ENCODE results near the gene CACUL1.

Gene CACUL1

DNA sequence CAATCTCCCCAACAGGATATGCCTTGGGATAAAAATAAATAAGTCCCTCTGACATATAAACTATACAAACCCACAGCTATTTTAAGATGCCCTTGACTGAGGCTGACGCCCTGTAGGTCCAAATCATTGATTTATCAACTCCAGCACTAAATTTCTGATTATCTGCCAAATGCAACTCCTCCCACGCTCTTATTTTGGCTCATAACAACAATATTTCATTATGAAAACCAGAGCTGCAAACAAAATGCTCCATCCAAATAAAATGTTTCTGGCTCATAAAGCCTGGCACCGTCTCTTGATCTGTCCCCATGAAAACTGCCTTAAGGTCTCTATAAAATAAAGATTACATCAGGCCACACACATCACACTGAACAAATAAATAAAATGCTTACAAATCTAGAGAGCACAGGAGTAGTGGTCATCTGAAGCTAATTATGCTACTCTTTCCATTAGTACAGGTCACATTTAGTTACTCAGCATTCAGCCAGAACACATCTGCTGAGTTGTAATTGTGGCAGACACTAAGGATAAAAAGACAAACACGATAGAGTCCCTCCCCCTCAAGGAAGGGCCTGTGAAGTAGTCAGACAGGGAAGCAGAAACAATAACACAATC, 28.8 kb downstream of the CACUL1 start:
- TF ChIP-seq, protein P1, sequence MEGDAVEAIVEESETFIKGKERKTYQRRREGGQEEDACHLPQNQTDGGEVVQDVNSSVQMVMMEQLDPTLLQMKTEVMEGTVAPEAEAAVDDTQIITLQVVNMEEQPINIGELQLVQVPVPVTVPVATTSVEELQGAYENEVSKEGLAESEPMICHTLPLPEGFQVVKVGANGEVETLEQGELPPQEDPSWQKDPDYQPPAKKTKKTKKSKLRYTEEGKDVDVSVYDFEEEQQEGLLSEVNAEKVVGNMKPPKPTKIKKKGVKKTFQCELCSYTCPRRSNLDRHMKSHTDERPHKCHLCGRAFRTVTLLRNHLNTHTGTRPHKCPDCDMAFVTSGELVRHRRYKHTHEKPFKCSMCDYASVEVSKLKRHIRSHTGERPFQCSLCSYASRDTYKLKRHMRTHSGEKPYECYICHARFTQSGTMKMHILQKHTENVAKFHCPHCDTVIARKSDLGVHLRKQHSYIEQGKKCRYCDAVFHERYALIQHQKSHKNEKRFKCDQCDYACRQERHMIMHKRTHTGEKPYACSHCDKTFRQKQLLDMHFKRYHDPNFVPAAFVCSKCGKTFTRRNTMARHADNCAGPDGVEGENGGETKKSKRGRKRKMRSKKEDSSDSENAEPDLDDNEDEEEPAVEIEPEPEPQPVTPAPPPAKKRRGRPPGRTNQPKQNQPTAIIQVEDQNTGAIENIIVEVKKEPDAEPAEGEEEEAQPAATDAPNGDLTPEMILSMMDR (IDR thresholded peaks at IDR 0.05; ENCODE audit: control insufficient read depth, insufficient read depth, low read depth, low read length, missing control alignments), result no peak
- no peak overlapping the region for H3K4me3 ChIP-seq (ENCODE audit: control insufficient read depth, low read depth, low read length)
- DNase-seq (ENCODE audit: low read depth), result no peak

DNA sequence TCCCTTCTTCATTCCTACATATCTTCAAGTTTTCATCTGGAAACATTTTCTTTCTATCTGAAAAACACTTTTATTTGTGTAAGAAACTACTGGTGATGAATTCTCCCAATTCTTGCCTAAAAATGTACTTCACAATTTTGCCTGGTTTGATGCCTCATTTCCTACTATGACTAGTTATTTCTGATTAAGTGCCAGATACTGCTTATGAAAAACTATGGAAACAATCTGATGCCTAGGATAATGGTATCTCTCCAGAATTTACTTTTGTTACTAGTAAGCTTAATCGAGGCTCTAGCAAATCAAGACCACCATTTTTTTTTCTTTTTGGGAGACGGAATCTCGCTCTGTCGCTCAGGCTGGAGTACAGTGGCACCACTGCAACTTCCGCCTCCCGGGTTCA, 31.3 kb downstream of the CACUL1 start:
- H3K4me3 ChIP-seq (ENCODE audit: control insufficient read depth, low read depth, low read length), result no peak overlapping the region
- no peak for DNase-seq (ENCODE audit: low read depth)
- TF ChIP-seq, protein P1 (IDR thresholded peaks at IDR 0.05; ENCODE audit: control insufficient read depth, insufficient read depth, low read depth, low read length, missing control alignments), result no peak

DNA sequence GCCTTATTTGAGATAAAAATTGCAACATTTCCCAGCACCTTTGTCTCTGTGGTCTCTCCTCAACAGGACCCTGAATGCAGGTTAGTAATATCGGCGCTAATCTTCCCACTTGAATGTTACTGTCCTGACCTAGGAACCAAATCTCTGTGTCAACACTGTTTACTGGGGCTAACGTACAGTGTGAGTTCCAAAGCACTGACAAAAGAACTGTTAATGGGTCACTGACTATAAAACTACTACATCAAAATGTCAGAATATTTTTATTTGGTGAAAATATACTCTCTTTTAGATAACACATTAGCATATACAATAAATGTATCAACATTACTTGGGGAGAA, 33.3 kb downstream of the CACUL1 start:
- TF ChIP-seq, protein P1 (IDR thresholded peaks at IDR 0.05; ENCODE audit: control insufficient read depth, insufficient read depth, low read depth, low read length, missing control alignments), result no peak

DNA sequence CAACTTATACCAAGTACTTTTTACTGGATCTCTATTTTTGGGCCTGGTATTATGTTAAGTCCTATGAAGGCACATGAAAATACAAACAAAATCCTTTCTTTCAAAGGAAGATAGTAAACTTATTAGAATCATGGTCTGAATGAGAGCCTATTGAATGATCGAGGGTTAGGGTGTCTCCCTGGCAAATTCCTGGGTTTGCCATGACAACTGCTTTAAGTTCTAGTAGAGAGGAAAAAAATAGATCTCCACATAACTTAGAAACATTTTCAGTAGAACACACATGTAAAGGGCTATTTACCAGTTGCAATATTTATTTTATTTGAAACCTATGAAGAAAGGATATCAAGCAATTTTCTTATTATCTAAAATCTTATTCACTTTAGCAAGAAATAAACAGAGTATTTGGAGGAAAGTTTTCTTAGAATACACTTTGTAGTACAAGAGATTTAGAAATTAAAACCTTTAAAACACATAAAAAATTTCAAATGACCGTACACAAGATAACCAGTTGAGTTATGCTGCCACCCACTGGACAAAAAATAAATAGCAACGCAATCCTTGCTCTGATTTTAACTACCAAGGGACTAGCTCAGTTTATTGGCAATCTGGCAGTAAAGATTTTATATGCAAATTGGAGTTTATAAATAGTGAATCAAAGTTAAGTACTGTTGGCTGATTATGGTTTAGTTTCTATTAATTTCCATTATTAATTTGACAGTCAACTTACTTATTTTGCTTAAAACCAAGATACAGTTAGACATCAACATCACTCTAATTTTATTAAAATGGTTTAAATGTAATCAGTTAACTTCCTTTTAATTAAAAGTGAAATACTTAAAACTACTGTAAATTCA, 33.9 kb downstream of the CACUL1 start:
- no peak for DNase-seq (ENCODE audit: low read depth)
- no peak overlapping the region for H3K4me3 ChIP-seq (ENCODE audit: control insufficient read depth, low read depth, low read length)
- TF ChIP-seq, protein P1 (IDR thresholded peaks at IDR 0.05; ENCODE audit: control insufficient read depth, insufficient read depth, low read depth, low read length, missing control alignments), result peak; percentile 67

More for the DNA sequence above, 33.3 kb downstream of the CACUL1 start:
- no peak overlapping the region for H3K4me3 ChIP-seq (ENCODE audit: control insufficient read depth, low read depth, low read length)
- no peak for DNase-seq (ENCODE audit: low read depth)

DNA sequence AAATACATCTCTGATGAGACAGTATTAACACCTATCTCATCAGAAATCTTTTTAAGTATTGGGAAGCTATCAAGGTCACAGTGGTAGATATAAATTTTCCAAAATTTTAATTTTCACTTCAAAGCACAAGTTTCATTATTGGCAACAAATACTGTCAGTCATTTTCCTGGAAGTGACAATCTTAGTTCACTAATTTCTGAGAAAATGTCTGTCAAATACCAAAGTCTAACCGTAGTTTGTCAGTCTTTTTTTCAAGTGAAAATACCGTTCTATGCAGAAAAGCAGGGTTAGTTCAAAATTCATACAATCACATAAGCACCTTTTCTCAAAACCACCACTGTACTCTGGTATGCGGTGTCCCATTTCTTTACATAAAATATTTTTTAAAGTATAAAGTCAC, 40.4 kb downstream of the CACUL1 start:
- no peak for DNase-seq (ENCODE audit: low read depth)
- TF ChIP-seq, protein P1 (IDR thresholded peaks at IDR 0.05; ENCODE audit: control insufficient read depth, insufficient read depth, low read depth, low read length, missing control alignments), result no peak
- no peak overlapping the region for H3K4me3 ChIP-seq (ENCODE audit: control insufficient read depth, low read depth, low read length)

DNA sequence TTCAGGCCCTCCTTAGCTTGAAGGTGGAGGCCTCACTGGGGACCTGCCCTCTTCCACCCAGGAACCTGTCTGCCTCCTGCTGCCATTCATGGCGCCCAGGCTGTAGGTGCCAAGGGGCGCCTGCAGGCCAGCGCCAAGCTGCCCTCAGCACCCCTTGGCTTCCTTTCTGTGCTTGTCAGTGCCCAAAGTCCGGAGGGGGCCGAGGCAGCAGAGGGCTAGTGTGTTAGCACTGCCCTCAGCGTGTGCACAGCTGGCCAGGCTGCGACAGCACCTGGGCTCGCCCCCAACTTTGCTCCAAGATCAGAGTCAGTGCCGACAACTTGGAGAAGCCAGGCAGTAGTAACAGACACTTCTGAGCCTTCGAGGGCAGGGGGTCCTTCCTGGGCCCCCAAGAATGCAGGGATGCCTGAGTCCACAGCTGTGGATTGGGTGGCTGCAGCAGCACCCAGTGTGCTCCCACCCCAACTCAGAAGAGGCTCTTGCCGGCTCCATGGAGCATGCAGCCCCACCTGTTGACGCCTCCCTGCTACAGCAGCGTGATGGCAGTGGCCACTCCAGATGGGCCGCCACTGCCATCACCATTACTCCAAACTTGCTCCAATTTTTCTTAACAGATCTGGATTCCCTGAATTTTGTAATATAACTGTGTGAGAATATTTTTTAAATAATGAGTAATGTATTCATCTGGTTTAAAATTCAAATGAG, 41.7 kb downstream of the CACUL1 start:
- TF ChIP-seq, protein P1 (IDR thresholded peaks at IDR 0.05; ENCODE audit: control insufficient read depth, insufficient read depth, low read depth, low read length, missing control alignments), result no peak
- H3K4me3 ChIP-seq (ENCODE audit: control insufficient read depth, low read depth, low read length), result no peak overlapping the region
- no peak for DNase-seq (ENCODE audit: low read depth)
